Mesenchymal stem cell (in vitro differentiated cells and primary cell): ENCODE measurements around the gene PLXNA2.

Experiments used
- DNase-seq: peaks from one replicate; pipeline ENCODE4 v3.0.0-alpha.2; 2013
- H2AFZ ChIP-seq: one replicate; pipeline ENCODE4 v1.6.1; 2013; ENCODE audit warnings: low read depth, mild to moderate bottlenecking, control low read depth, inconsistent platforms, low read length, moderate library complexity
- H2AK5ac ChIP-seq: 2 replicates; pipeline ENCODE4 v1.6.1; 2013; ENCODE audit warnings: low read length, moderate library complexity, mild to moderate bottlenecking, inconsistent platforms; ENCODE audit not compliant: severe bottlenecking
- H2BK120ac ChIP-seq: one replicate; pipeline ENCODE4 v1.6.1; 2013; ENCODE audit warnings: low read depth, mild to moderate bottlenecking, inconsistent platforms, low read length, moderate library complexity
- H2BK12ac ChIP-seq, 2 experiments: one replicate each; pipeline ENCODE4 v1.6.1; 2013; ENCODE audit warnings: inconsistent platforms in 2 of 2, low read length in 2 of 2, mild to moderate bottlenecking in 2 of 2, moderate library complexity in 2 of 2, control low read depth in 1 of 2
- H2BK15ac ChIP-seq: one replicate; pipeline ENCODE4 v1.6.1; 2013; ENCODE audit warnings: mild to moderate bottlenecking, low read depth, inconsistent platforms; ENCODE audit not compliant: poor library complexity, severe bottlenecking
- H2BK5ac ChIP-seq: 2 replicates; pipeline ENCODE4 v1.6.1; 2013; ENCODE audit warnings: low read depth, mild to moderate bottlenecking, low read length, control low read depth, inconsistent platforms; ENCODE audit not compliant: poor library complexity, severe bottlenecking
- H3K14ac ChIP-seq, 2 experiments: one replicate each; pipeline ENCODE4 v1.6.1; 2013; ENCODE audit warnings: inconsistent platforms in 2 of 2, low read length in 2 of 2, control low read depth in 1 of 2, mild to moderate bottlenecking in 1 of 2, moderate library complexity in 1 of 2
- H3K18ac ChIP-seq, 2 experiments: one replicate each; pipeline ENCODE4 v1.6.1; 2013; ENCODE audit warnings: inconsistent platforms in 2 of 2, low read length in 2 of 2, control low read depth in 1 of 2, low read depth in 1 of 2, mild to moderate bottlenecking in 1 of 2
- H3K23ac ChIP-seq, 2 experiments: one replicate each; pipeline ENCODE4 v1.6.1; 2013; ENCODE audit warnings: inconsistent platforms in 2 of 2, low read length in 2 of 2, mild to moderate bottlenecking in 2 of 2, moderate library complexity in 2 of 2, control low read depth in 1 of 2
- H3K27ac ChIP-seq: 2 replicates; pipeline ENCODE4 v1.5.1; 2013; ENCODE audit warnings: mild to moderate bottlenecking, moderate library complexity, low read length, control low read depth, inconsistent platforms; ENCODE audit not compliant: poor library complexity, severe bottlenecking
- H3K27me3 ChIP-seq, 2 experiments: 2 replicates each; pipeline versions ENCODE4 v1.6.1 to v1.7.0; 2013; ENCODE audit warnings: low read length in 2 of 2, mild to moderate bottlenecking in 2 of 2, moderate library complexity in 2 of 2, control low read depth in 1 of 2, inconsistent platforms in 1 of 2; ENCODE audit not compliant: control insufficient read depth in 1 of 2, insufficient read depth in 1 of 2
- H3K36me3 ChIP-seq, 2 experiments: 2 replicates each; pipeline versions ENCODE4 v1.6.1 to v1.7.0; 2013; ENCODE audit warnings: low read length in 2 of 2, control low read depth in 1 of 2, inconsistent platforms in 1 of 2, low read depth in 1 of 2, mild to moderate bottlenecking in 1 of 2; ENCODE audit not compliant: insufficient read depth in 2 of 2, control insufficient read depth in 1 of 2
- H3K4ac ChIP-seq, 2 experiments: one replicate each; pipeline ENCODE4 v1.6.1; 2013; ENCODE audit warnings: inconsistent platforms in 2 of 2, low read length in 2 of 2, mild to moderate bottlenecking in 2 of 2, moderate library complexity in 2 of 2, control low read depth in 1 of 2, low read depth in 1 of 2
- H3K4me1 ChIP-seq: 2 replicates; pipeline ENCODE4 v1.6.1; 2013; ENCODE audit warnings: low read depth, low read length, control low read depth; ENCODE audit not compliant: control insufficient read depth, insufficient read depth
- H3K4me2 ChIP-seq: 2 replicates; pipeline ENCODE4 v1.6.1; 2013; ENCODE audit warnings: low read length, mild to moderate bottlenecking, inconsistent platforms; ENCODE audit not compliant: poor library complexity, severe bottlenecking
- H3K4me3 ChIP-seq, 2 experiments: 2 replicates each; pipeline versions ENCODE4 v1.5.1 to v1.7.0; 2013; ENCODE audit warnings: low read length in 2 of 2, mild to moderate bottlenecking in 2 of 2, control low read depth in 1 of 2, low read depth in 1 of 2; ENCODE audit not compliant: insufficient read depth in 1 of 2
- H3K79me1 ChIP-seq: replicated peaks from 2 replicates; pipeline ENCODE4 v1.6.1; 2013; ENCODE audit warnings: mild to moderate bottlenecking, control low read depth, low read length, inconsistent platforms; ENCODE audit not compliant: poor library complexity, severe bottlenecking
- H3K9ac ChIP-seq: 2 replicates; pipeline ENCODE4 v1.7.0; 2013; ENCODE audit warnings: mild to moderate bottlenecking, low read length, moderate library complexity
- H3K9me3 ChIP-seq: 2 replicates; pipeline ENCODE4 v1.7.0; 2013; ENCODE audit warnings: mild to moderate bottlenecking, low read length; ENCODE audit not compliant: control insufficient read depth
- H4K8ac ChIP-seq: one replicate; pipeline ENCODE4 v1.6.1; 2013; ENCODE audit warnings: inconsistent platforms, mild to moderate bottlenecking, low read length, moderate library complexity
- H4K91ac ChIP-seq: one replicate; pipeline ENCODE4 v1.6.1; 2013; ENCODE audit warnings: mild to moderate bottlenecking, low read length, inconsistent platforms
- WGBS: methylation state at CpG from one replicate; pipeline ENCODE4 v1.1.7; 2013; ENCODE audit warnings: mixed read lengths; 5-methylcytosine and 5-hydroxymethylcytosine counted together

The PLXNA2 gene

DNA sequence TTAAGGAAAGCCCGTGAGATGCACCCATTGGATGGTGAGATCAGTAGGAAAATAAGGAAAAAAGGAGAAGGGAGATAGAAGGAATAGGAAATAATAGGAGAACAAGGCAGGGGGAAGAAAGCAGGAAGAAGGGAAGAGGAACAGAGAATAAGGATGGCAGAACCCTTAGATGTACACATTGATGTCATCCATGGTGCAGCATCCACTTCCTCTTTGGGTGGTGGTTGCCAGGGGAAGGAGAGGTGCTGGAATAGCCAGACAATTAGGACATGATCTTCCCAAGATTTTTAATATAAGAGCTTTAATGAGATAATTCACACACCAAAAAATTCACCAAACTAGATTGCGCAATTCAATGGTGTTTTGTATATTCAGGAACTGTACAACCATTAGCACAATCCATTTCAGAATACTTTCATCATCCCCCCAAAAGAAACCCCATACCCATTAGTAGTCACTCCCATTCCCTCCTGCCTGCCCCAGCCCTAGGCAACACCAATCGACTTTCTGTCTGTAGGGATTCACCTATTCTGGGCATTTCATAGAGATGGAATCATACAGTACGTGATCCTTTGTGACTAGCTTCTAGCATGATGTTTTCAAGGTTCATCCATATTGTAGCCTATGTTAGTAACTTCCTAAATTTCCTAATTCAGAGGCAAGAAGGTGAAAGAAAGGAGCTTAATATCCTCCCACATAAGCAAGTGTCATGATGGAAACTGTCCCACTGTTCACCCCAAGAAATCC lies 121.4 kb downstream of the PLXNA2 start:
- Histone ChIP-seq H3K23ac (no peak overlapping the region), H3K4me2 (no peak overlapping the region), H2BK15ac (no peak overlapping the region), H3K4me3 (no peak overlapping the region), H3K27me3 (no peaks in the 10 kb centered on the region), H3K27ac (no peak overlapping the region), H3K14ac (no peak overlapping the region), H4K8ac (no peak overlapping the region), H2AK5ac (no peak overlapping the region), H4K91ac (no peak overlapping the region), H2BK120ac (no peak overlapping the region), H2BK5ac (no peak overlapping the region), H3K4ac (no peak overlapping the region), H3K79me1 (no peaks in the 10 kb centered on the region), H3K9me3 (no peaks in the 10 kb centered on the region), H2AFZ (no peak overlapping the region), H3K4me1 (peaks cover 6% of the 10 kb centered on the region), H2BK12ac (no peak overlapping the region), H3K36me3 (no peaks in the 10 kb centered on the region), H3K18ac (no peak overlapping the region), H3K9ac (no peak overlapping the region)
- no peak for DNase-seq
- 96% methylated on average over 4 of the region's 4 CpGs for WGBS

DNA sequence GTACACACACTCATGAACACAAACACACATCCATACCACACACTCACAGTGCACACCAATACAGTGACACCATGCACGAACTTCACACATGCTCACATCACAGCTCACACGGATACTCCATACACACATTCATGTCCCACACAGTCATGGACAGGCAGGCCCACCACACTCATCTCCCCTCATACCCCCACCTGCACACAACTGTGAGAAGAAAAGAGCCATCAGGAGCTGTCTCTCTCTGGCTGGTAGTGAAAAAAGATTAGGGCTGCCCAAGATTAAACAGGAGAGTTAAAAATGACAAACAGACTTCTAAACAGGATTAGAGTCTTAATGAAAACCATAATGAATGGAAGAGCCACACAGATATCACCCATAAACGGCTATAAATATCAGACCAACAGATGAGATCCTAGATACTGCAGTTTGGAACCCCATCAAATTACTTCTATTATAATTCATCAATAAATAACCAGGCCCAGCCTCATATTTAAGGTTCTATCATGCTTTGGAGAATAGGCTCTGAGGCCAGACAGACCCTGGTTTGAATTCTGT lies 122.3 kb downstream of the PLXNA2 start:
- Histone ChIP-seq H3K4me2 (no peak overlapping the region), H3K9me3 (no peaks in the 10 kb centered on the region), H4K91ac (no peak overlapping the region), H3K14ac (no peak overlapping the region), H3K18ac (no peak overlapping the region), H3K27me3 (no peaks in the 10 kb centered on the region), H3K4me3 (no peak overlapping the region), H3K9ac (no peak overlapping the region), H3K27ac (no peak overlapping the region), H2AFZ (no peak overlapping the region), H4K8ac (no peak overlapping the region), H3K4ac (no peak overlapping the region), H3K79me1 (no peaks in the 10 kb centered on the region), H2BK15ac (no peak overlapping the region), H2BK12ac (no peak overlapping the region), H3K36me3 (no peaks in the 10 kb centered on the region), H3K23ac (no peak overlapping the region), H2AK5ac (no peak overlapping the region), H2BK120ac (no peak overlapping the region), H3K4me1 (peaks cover 6% of the 10 kb centered on the region), H2BK5ac (no peak overlapping the region)
- no peak for DNase-seq
- 95% methylated on average over 3 of the region's 3 CpGs for WGBS

DNA sequence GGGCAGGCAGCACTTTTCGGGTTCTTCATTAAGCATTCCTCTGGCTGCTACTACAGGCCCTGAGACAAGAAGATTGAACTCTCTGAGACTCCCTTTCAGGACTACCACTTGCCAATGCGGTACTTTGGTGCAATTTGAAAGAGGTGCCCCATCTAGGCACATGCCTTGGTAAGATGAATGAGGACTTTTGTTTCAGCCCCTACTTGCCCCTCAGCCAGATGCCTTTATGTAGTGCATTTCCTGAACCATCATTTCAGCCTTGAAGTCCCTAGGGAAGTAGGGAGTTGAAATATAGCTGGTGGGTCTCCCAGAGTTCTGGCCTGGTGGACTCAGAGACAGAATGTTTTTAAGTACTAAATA lies 123.8 kb downstream of the PLXNA2 start:
- Histone ChIP-seq H3K27me3 (no peaks in the 10 kb centered on the region), H3K23ac (no peak overlapping the region), H3K18ac (no peak overlapping the region), H2BK12ac (no peak overlapping the region), H3K9ac (no peak overlapping the region), H2AK5ac (no peak overlapping the region), H4K91ac (no peak overlapping the region), H3K36me3 (no peaks in the 10 kb centered on the region), H2AFZ (no peak overlapping the region), H3K4me2 (no peak overlapping the region), H2BK120ac (no peak overlapping the region), H3K79me1 (no peaks in the 10 kb centered on the region), H3K4me1 (peaks cover 8% of the 10 kb centered on the region), H2BK5ac (no peak overlapping the region), H3K27ac (no peak overlapping the region), H3K9me3 (no peaks in the 10 kb centered on the region), H3K4ac (no peak overlapping the region), H4K8ac (no peak overlapping the region), H3K14ac (no peak overlapping the region), H2BK15ac (no peak overlapping the region), H3K4me3 (no peak overlapping the region)
- DNase-seq = no peak
- 69% methylated on average over 2 of the region's 2 CpGs for WGBS

DNA sequence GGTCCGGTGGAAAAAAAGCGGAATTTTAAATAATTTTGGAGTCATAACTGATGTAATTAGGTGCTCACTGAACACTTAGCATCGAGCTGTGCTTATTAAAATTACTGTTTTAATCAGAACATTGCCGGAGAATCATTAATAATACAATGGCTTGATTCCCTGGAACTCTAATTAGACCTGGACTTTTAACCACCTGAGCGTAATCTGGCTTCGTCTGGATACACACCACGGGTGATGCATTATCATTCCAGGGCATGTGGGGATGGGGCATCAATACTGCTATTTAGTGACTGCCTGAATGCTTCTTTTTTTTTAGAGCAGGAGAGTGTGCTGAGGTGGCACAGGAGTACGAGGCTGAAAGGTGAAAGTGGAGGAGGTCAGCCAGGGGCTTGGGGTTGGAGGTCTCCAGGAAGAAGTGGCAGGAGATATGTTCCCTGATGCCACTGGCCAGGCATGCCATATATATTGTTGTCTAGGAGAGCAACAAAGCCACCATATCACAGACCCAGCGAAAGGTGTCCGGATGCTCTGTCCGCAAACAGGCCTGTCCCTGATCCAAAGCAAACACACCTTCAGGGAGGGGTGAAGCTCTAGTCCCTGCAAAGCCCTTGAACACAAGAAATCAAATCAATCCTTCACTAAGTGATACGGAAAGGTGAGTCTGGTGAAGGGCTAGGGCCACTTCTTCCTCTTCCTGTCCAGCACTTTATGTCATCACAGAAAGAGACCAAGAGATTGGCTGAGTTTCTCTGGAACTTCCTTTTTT lies 125.2 kb downstream of the PLXNA2 start:
- no peak overlapping the region for H3K23ac ChIP-seq
- H3K4me2 ChIP-seq = no peak overlapping the region
- no peak overlapping the region for H4K91ac ChIP-seq
- H2AFZ ChIP-seq = no peak overlapping the region
- H2BK15ac ChIP-seq = no peak overlapping the region
- no peak overlapping the region for H2BK120ac ChIP-seq
- no peak for DNase-seq
- no peak overlapping the region for H3K4ac ChIP-seq
- no peak overlapping the region for H3K4me3 ChIP-seq
- H3K79me1 ChIP-seq = no peaks in the 10 kb centered on the region
- no peak overlapping the region for H3K14ac ChIP-seq
- H3K27me3 ChIP-seq = no peaks in the 10 kb centered on the region
- no peak overlapping the region for H3K18ac ChIP-seq
- no peaks in the 10 kb centered on the region for H3K36me3 ChIP-seq
- H4K8ac ChIP-seq = no peak overlapping the region
- H3K9ac ChIP-seq = no peak overlapping the region
- no peak overlapping the region for H3K27ac ChIP-seq
- H3K9me3 ChIP-seq = no peaks in the 10 kb centered on the region
- H2BK5ac ChIP-seq = no peak overlapping the region
- no peak overlapping the region for H2AK5ac ChIP-seq
- peaks cover 8% of the 10 kb centered on the region for H3K4me1 ChIP-seq
- 88% methylated on average over 12 of the region's 12 CpGs for WGBS
- no peak overlapping the region for H2BK12ac ChIP-seq
